ENCODE measurements around the gene LVRN. TPM values are rescaled to one million over a fixed set of nuclear protein-coding genes. Genes with fewer than 3 reads are reported as not detected.
A peak's percentile ranks its signal among the peaks of the same experiment; 100 is the strongest.

The LVRN gene
- total RNA-seq, 4 donors from 2014 or later, result 0.23 to 3.7 (median 0.99) TPM

DNA sequence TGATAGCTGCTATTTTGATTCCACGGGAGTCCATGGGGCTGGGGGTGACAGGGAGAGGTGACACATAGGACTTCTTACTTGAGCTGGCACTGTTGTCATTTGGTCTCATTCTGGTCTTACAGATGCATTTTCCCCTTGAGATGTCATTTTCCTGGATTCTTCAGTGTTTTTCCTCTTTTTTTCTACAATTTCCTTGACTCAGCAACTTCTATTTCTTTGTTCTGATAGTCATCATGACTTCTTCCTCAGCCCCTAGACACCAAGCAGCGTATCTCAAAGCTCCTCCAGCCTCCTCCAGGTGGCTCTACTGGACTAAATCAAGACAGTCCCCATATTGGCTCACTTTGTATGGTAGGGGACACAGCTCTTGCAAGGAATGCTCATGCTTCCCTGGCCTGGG lies 16.5 kb downstream of the LVRN start:
- TF ChIP-seq EP300 (IDR thresholded peaks at IDR 0.05) (no peak), POLR2A (IDR thresholded peaks at IDR 0.05) (no peak), POLR2AphosphoS5 (IDR thresholded peaks at IDR 0.05) (no peak)
- TF ChIP-seq, protein P1, sequence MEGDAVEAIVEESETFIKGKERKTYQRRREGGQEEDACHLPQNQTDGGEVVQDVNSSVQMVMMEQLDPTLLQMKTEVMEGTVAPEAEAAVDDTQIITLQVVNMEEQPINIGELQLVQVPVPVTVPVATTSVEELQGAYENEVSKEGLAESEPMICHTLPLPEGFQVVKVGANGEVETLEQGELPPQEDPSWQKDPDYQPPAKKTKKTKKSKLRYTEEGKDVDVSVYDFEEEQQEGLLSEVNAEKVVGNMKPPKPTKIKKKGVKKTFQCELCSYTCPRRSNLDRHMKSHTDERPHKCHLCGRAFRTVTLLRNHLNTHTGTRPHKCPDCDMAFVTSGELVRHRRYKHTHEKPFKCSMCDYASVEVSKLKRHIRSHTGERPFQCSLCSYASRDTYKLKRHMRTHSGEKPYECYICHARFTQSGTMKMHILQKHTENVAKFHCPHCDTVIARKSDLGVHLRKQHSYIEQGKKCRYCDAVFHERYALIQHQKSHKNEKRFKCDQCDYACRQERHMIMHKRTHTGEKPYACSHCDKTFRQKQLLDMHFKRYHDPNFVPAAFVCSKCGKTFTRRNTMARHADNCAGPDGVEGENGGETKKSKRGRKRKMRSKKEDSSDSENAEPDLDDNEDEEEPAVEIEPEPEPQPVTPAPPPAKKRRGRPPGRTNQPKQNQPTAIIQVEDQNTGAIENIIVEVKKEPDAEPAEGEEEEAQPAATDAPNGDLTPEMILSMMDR (IDR thresholded peaks at IDR 0.05), result no peak
- DNase-seq (ENCODE audit: low spot score in 2 of 2), result no peak
- peaks cover 7% of the 10 kb centered on the region for H3K4me1 ChIP-seq
- no peaks in the 10 kb centered on the region for H3K9me3 ChIP-seq
- H3K36me3 ChIP-seq, result no peaks in the 10 kb centered on the region
- H3K4me3 ChIP-seq, result no peak overlapping the region
- no peaks in the 10 kb centered on the region for H3K27me3 ChIP-seq
- 80% methylated on average over 2 of the region's 2 CpGs for WGBS
- peak overlapping the region; percentile 83 for H3K27ac ChIP-seq

DNA sequence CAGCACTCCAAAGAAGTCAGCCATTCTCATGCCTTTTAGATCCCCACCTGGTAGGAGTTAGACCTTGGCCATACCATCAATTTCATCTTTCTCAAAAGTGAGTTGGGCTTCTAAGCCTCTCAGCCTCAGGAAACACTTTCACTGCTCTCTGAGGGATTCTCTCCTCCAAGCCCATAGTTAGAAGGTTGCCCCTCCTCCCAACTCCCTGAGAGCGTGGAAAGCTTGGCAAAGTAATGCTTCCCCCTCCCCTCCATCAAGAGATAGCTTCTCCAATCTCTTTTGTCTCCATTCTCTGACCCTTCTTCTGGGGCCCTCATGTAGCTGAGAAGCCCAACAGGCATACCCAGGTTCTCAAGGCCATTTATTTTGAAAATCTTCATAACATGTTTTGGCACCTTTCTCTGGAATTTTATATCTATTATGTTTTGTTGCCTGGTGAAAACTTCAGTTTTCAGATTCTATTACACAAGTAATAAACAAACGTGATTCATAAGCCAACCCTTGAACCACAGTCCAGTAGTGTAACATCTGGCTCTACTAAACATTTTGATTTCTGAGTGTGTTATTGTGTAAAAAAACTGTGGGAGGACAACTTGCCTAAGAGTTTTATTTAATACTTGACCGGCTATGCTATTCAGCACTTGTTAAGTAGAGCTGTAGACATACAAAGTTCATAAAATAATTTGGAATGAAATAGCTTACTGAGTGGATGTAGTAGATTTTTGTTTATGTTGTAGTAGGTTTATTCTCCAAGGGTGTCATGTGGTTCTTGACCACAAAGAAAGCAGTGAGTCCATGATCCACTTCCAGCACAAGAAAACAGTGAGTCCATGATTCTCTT lies 17.1 kb downstream of the LVRN start:
- H3K27me3 ChIP-seq, result no peaks in the 10 kb centered on the region
- H3K36me3 ChIP-seq, result no peaks in the 10 kb centered on the region
- H3K4me1 ChIP-seq, result peaks cover 7% of the 10 kb centered on the region
- H3K4me3 ChIP-seq, result no peak overlapping the region
- peak overlapping the region; percentile 83 for H3K27ac ChIP-seq
- TF ChIP-seq POLR2A (IDR thresholded peaks at IDR 0.05), result no peak
- peak in 1 of 3 donors; percentile 21 for TF ChIP-seq POLR2AphosphoS5 (IDR thresholded peaks at IDR 0.05)
- no peak for DNase-seq (ENCODE audit: low spot score in 2 of 2)
- no peaks in the 10 kb centered on the region for H3K9me3 ChIP-seq
- WGBS, result 65% methylated on average over 3 of the region's 3 CpGs

DNA sequence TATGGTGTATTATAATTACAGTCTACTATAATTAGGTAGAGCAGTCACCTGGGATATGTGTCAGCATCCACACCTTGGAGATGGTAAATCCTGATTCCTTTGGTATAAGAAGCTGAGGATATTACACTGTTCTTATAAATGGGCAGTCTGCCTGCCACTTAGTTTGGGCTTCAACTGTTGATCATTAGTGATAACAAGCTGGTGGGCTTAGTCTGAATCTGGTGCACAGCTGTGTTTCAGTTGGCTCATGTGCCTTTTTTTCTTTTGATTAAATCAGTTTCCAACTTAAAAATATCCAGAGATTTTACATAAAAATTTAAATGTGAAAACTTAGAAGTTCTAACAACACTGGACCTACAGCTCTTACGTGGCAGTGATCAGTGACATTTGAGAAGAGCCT lies 21.2 kb downstream of the LVRN start:
- TF ChIP-seq, protein P1 (IDR thresholded peaks at IDR 0.05), result no peak
- TF ChIP-seq POLR2AphosphoS5 (IDR thresholded peaks at IDR 0.05) (no peak), POLR2A (IDR thresholded peaks at IDR 0.05) (no peak), EP300 (IDR thresholded peaks at IDR 0.05) (no peak)
- Histone ChIP-seq H3K4me3 (no peak overlapping the region), H3K9me3 (no peaks in the 10 kb centered on the region), H3K4me1 (peaks cover 7% of the 10 kb centered on the region), H3K27ac (no peak overlapping the region), H3K27me3 (no peaks in the 10 kb centered on the region), H3K36me3 (no peaks in the 10 kb centered on the region)
- WGBS, result 93% methylated on average over 1 of the region's 1 CpG
- DNase-seq (ENCODE audit: low spot score in 2 of 2), result no peak

DNA sequence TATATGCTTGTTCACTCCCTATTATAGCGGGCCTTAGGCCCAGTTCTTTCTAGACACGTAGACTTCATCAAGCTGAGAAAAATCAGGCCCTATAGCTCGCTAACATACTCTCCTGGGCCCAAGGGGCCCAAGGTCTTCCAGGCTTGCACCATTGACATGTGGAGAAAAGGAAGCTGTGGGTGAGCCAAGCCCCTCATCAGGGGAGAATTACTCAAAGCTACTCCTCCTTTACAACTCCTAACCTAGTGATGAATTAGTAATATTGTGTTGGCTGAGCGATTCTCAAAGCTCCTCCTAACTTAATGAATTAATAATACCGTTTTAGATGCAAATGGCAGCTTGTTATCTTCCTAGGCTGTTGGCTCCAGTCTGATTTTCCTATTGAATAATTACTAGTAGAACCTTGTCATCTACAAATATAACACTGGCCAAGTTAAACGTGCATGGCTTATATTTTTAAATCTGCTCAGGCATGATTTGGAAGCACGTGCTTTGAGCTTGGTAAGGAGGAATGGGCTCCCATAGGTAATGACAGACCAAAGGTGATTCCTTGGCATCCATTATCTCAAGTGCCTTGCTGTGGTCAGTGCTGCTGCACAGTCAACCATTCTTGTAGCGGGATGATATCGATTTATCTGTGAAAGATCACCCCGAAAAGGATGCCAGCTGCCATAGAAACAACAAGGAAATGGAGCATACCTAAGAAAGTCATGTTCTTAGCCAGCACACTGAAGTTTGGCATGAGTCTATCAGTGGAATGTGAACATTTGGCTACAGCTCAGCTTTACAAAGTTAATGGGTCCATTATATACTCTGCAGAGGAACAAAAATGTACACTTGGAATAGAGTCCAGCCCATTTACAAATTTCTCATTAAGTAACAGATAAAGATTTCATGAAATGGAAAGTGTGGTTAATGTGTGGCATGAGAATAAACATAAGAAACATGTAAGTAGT lies 23.8 kb downstream of the LVRN start:
- Histone ChIP-seq H3K36me3 (no peaks in the 10 kb centered on the region), H3K27me3 (no peaks in the 10 kb centered on the region), H3K27ac (no peak overlapping the region), H3K9me3 (no peaks in the 10 kb centered on the region), H3K4me1 (no peaks in the 10 kb centered on the region), H3K4me3 (no peak overlapping the region)
- no peak for DNase-seq (ENCODE audit: low spot score in 2 of 2)
- TF ChIP-seq EP300 (IDR thresholded peaks at IDR 0.05) (no peak), POLR2AphosphoS5 (IDR thresholded peaks at IDR 0.05) (no peak), POLR2A (IDR thresholded peaks at IDR 0.05) (no peak)
- TF ChIP-seq, protein P1 (IDR thresholded peaks at IDR 0.05), result no peak
- WGBS, result 66% methylated on average over 10 of the region's 10 CpGs

DNA sequence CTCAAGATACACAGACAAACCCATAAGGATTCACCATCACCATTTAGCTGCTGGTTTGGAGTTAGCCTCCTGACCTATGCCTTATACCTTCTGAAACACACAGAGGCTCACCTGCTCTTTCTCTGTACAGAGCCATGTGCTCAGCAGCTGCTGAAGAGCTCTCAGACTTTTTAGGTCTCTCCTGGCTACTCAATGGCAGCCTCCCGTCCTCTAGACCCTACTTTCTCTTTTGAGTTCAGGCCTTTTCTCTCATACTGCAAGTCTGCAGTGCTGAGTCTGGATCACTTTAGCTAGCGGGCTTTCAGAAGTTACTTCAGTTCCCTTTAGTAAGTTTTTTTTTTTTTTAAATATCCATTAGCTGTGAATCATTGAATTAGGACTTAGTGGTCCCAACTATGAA lies 25.7 kb downstream of the LVRN start:
- 91% methylated on average over 2 of the region's 2 CpGs for WGBS
- no peaks in the 10 kb centered on the region for H3K4me1 ChIP-seq
- H3K9me3 ChIP-seq, result no peaks in the 10 kb centered on the region
- no peak overlapping the region for H3K27ac ChIP-seq
- TF ChIP-seq POLR2AphosphoS5 (IDR thresholded peaks at IDR 0.05) (no peak), POLR2A (IDR thresholded peaks at IDR 0.05) (no peak), EP300 (IDR thresholded peaks at IDR 0.05) (no peak)
- TF ChIP-seq, protein P1 (IDR thresholded peaks at IDR 0.05), result no peak
- H3K4me3 ChIP-seq, result no peak overlapping the region
- no peak for DNase-seq (ENCODE audit: low spot score in 2 of 2)
- H3K36me3 ChIP-seq, result no peaks in the 10 kb centered on the region
- no peaks in the 10 kb centered on the region for H3K27me3 ChIP-seq
